NCI-H187 treated with DMSO at 0.1 percent for 48 hours (cell line): ENCODE results near the gene TBC1D16.
"Not testable (repeated sequence)": the region's sequence is repeated elsewhere in the genome, so short reads cannot be mapped to it uniquely, and the experiment has no call there.

Experiments used
- DNase-seq: peaks from one replicate; lab custom pipeline; 2025; lab: John Stamatoyannopoulos, UW

Gene TBC1D16

DNA sequence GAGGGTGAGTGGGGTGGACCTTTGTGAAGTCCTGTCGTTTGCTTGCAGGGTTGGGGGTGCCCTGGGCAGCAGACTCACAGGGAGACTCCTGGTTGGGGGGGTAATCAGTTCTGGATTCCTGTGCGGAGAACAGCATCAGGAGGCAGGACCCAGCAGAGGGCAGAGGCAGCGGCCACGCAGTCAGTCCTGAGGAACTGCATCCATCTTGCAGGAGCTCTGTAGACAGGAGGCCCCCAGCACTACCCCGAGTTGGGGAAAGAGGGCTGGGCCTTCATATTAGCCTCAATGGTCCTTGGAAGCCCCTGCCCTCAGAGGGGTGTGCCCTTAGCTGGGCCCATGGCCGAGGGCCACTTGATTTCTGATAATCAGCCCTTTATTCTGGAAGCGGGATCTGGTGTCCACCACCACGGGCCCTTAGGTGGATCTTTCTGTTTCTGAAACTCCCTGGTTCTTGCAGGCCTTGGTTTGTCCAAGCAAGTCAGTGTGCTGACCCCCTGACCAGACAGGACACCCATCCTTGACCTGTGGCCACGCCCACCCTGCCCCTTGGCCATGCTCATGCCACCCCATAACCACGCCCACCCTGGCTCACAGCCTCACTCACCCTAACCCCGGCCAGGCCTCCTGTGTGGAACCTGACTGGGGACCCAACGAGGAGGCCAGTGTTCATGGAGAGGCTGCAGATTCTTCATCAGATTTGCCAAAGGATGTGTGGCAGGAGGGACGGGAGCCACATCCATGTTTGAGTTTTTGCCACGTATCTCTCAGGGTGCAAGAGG lies 122.9 kb downstream of the TBC1D16 start:
- DNase-seq, result no peak

DNA sequence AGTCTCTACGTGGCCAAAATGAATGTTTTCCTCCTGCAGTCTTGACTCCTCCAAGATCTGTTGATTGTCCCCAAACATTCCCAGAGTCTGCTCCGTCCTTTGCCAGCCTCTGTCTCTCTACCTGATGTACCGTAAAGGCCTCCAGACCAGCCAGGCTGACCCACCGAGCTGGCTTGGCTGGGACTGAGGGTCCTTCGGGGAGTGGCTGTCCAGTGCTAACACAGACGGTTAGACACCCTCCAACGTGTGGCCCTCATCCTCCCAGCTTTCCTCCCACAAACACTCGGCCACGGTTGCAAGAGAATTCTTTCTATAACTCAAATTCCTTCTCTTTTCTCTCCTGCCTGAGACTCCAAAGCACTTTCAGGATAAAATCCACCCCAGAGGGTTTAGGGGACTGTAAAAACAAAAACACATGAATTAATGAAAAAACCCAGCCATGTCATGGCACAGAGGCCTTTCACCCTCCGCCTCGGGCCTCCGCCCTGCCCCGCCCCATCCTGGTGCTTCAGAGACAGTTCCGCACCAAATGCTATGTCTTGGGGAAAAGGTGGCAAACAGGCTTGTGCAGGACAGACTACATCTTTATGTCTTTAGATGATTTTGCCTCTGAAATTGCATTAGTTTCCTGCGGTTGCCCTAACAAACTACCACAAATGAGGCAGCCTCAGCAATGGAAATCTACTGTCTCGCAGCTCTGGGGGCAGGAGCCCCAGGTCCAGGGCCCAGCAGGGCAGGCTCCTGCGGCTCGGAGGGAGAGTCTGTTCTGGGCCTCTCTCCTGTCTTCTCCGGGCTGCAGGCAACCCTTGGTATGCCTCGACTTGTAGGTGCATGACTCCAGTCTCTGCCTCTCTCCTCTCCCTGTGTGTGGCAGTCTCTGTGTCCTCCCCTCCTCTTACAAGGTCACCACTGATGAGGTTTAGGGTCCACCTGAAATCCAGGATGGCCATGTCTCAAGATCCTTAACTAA lies 124.0 kb downstream of the TBC1D16 start:
- DNase-seq, result no peak

DNA sequence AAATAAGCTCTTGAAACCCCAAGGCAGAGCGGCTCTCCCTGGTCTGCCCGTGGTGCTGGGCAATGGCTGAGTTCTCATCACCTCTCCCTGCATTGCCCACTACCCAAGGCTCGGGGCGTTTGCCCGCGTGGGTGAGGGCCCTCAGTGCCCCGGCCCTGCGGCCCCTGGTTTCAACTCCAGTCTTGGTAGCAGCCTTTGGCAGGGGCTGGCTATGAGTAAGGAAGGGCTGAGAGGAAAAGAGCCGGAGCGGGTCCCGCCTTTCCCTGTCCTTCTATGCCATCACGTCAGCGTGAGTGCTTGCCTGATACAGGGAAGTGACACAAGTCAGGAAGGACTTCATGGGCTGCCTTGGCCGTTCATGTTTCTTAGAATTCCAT lies 124.7 kb downstream of the TBC1D16 start:
- DNase-seq, result no peak

DNA sequence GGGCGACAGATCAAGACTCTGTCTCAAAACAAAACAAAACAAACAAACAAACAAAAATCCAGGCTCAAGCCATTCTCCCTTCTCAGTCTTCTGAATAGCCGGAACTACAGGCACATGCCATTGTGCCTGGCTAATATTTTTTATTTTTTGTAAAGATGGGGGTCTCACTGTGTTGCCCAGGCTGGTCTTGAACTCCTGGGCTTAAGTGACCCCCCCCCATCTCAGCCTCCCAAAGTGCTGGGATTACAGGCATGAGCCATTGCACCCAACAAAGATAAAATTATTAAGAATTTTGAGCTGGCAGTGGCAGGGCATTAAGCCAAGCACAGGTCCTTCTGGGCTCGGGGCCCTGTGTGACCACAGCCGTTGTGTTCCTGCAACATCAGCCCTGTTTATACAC lies 126.6 kb downstream of the TBC1D16 start:
- no peak for DNase-seq

DNA sequence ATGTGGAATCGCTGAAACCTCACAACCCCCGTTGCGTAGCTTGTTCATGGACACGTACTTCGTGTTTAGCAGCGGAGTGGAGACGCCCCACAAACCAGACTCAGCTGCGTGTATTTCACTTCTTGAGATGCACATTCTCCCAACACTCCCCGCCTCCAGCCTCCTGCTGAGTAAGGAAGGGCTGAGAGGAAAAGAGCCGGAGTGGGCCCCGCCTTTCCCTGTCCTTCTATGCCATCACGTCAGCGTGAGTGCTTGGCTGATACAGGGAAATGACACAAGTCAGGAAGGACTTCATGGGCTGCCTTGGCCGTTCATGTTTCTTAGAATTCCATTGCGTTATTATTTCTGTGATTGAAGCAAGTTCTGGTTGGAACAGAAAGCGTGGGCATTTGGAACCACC lies 127.8 kb downstream of the TBC1D16 start:
- peak; percentile 3 for DNase-seq

DNA sequence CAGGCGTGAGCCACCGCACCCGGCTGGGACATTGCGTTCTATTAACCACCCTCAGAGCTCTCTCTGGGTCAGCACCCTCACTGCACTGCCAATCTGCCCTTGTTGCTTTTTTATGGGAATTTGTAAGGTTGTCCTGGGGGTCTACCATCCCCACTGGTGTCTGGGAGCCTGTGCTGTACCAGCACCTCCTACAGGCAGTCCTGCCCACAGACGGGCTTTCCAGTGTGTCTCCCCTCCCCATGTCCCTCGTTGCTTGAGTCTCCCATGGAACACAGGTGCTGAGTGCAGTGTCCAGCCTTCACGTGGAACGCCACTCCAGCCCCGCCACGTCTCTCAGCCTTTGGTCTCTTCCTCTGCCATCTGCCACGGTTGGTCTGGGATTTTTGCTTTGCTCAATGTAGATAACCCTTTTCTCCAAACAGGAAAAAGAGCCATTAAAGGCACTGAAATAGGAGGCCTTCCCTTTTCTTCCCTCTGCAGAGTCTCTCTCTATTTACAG lies 128.4 kb downstream of the TBC1D16 start:
- no peak for DNase-seq

DNA sequence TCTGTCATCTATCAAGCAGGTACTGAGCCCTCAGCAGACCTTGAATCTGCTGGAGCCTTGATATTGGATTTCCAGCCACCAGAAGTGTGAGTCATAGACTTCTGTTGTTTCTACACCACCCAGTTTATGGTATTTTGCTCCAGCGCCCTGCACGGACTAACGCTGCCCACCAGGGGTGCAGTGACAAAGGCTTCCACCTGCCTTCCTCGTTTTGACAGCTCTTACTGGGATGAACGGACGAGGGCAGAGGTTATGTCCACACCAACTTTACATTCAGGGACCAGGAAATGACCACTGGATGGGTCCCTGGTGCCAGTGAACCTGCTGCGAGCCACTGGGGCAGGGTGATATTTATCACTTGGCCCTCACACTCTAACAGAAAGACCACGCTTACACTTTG lies 129.8 kb downstream of the TBC1D16 start:
- DNase-seq, result no peak

DNA sequence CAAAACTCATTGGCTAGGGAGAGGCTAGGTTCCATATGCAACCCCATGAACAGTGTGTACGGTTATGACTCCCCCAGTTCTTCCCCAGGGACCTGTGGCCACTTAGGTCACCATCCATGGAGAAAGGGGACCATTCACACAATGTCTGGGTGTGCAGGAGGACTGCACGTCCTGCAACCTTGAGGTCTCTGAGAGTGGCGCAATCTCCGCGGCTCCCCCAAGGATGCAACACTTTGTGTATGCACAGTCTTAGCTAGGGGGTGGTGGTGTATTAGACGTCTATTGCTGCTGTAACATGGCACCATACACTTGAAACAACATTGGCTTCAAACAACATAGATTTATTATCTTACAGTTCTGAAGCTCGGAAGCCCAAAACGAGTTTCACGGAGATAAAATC lies 130.8 kb downstream of the TBC1D16 start:
- no peak for DNase-seq

DNA sequence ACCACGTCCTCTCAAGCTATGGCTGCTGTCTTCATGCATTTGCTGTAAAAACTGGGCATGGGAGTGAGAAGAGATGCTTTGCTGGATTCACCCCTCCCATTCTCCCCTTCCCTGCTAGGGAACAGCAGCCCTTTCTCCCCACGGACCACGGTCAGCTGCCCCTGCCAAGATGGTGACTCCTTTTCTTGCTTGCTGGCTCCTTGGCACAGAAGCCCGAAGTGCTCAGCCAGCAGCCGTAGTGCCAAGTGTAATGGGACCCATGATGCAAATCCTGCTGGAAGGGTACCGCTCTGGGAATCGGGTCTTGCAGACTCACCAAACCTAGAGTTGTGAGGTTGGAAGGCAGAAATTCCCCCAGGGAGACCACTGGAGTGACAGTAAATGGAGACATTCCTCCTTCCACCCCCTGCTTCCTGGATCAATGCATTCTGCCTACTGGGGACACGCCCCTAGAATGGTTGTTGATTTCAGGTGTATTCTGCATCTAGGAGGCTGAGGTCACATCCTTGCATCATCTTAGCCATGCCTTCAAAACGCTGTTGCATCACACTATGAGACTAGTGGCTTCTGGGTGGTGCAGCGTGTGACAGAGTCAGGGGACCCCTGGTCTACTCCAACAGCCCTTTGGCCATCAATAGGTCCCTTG lies 133.4 kb downstream of the TBC1D16 start:
- DNase-seq, result no peak

DNA sequence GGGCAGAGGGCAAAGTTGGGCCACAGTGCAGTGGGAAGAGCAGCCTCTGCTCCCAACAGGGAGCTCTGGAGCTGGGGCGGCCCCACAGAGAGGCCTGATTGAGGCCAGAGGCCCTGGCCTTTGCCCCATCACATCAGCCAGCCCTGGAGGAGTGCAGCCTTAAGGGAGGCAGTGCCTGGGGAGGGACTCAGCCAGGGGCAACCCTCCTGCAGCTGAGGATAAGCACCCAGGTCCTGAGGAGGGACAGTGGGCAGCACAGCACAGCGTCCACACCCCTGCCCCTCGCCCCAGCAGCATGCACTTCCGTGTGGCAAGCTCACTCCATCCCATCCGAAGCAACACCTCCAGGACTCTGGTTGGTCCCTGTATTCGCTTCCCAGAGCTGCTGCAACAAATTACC lies 134.5 kb downstream of the TBC1D16 start:
- no peak for DNase-seq

DNA sequence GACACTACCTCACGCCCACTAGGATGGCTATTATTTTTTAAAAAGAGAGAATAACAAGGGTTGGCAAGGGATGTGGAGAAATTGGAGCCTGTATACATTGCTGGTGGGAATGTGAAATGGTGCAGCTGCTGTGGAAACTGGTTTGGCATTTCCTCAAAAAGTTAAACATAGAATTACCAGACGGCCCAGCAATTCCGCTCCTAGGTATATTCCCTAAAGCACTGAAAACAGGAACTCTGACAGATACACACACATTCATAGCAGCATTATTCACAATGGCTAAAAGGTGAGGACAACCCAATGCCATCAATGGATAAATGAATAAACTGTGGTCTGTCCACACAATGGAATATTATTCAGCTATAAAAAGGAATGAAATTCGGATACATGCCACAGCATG lies 136.1 kb downstream of the TBC1D16 start:
- DNase-seq, result no peak

DNA sequence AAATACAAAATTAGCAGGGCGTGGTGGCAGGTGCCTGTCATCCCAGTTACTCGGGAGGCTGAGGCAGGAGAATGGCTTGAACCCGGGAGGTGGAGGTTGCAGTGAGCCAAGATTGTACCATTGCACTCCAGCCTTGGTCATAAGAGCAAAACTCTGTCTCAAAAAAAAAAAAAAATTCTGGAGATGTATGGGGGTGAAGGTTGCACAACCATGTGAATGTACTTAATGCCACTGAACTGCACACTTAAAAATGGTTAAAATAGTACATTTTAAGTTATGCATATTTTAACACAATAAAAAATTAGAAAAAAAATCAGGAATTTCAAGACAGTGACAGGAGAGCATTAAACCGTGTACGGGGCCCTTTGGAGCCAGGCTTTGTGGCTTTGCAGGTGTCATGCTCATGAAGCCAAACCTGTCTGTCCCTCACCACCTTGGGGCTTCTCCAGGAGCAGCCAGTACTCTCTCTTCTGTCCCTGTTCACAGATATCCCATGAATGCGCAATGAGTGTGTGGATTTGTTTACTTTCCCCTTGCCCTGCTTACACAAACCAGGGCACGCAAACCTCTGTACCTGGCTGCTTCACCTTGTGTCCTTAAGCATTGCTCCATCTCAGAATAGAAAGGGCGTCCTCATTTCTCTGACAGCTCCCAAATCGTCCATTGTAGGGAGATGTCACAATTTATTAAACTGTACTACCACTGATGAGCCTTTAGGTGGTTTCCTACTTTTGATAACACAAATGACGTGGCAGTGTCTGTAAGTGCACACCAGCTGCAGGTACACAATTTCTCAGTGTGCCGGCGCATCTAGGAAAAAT lies 138.2 kb downstream of the TBC1D16 start:
- no peak for DNase-seq

DNA sequence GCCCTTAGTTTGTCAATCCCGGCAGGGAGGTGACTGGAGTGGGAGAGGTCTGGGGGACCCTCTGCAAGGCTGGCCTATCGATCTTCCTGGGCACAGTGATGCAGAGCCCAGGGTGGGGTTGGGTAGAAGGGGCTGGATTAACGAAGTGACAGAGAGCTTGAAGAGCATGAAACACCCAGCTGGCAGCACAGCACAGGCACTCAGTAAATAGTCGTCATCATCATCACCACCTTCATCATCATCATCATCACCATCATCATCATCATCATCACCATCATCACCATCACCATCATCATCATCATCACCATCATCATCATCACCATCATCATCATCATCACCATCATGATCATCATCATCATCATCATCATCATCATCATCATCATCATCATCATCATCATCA lies 142.2 kb downstream of the TBC1D16 start:
- DNase-seq, result not testable (repeated sequence)

DNA sequence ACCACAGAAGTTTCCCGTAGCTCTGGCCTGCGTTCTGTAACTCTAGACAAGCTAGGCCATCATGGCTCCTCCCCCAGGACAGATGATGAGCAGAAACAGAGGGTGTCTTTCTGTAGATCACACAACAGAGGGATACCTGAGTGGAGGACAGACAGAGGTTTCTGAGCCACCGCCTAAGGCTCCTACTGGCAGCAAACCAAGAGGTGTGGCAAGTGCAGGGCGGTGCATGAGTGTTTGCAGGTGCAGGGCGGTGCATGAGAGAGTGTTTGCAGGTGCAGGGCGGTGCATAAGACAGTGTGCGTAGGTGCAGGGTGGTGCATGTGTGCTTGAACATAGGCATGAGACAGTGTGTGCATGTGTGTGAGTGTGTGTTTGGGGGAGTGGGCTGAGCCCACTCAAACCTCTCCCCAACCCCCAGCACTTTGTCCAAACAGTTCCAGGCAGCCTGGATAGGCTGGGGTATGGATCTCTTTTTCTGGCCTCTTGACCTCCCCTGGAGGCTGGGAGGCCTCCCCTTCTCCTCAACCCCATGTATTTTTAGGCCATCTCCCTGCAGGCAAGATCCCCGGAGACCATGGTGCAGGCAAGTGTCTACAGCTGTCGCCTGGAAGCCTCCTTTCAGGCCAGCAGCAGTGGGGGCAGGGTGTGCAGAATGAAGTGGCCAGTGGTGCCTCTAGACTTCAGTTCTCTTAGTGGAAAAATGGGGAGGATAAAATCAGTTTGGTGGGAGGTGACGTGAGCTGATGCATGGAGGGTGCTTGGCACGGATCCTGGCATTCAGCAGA lies 143.0 kb downstream of the TBC1D16 start:
- DNase-seq, result peak; percentile 77

DNA sequence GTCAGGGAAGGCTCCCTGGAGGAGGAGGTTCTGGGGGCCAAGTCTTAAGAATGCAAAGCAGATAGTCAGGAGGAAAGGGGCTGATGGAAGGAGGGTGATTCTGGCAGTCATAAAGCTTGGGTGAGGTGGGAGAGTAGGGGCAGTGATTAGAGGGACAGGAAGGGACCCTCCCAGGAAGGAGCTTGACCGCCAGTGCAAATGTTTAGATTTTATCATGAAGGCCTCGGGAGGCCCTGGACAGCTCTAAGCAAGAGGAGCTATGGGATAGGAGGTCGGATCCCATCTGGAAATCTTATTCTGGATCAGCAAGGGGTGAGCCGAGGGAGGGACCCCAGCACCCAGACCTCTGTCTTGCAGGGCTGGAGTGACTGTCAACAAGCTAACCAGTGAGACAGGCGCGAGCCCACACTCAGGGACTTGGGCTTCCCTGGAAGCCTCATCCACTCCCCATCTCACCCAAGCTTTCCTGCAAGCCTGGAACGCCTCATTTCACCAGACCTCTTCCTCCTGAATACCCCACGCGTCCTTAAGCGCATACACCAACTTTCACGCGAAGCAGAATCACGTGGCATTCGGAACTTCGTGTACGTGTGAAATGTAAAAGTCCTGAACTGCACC lies 144.4 kb downstream of the TBC1D16 start:
- no peak for DNase-seq

DNA sequence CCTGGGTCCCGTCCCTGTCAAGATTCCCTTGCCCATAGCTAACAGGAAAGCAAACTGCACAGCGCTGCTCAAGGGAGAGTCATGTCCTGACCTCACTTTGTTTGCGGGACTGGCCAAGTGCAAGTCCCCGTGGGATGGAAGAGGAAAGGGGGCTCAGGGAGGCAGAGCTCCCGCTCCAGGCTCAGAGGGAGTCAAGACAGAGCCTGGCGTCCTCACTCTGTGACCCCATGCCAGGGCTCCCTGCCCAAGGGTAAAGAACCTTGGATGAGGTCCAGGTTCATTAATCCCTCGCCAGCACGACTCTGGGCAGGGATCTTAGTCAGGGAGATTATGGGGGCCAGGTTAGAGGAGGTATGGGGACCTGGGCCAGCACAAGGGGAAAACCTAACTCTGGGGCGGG lies 145.0 kb downstream of the TBC1D16 start:
- DNase-seq, result no peak

DNA sequence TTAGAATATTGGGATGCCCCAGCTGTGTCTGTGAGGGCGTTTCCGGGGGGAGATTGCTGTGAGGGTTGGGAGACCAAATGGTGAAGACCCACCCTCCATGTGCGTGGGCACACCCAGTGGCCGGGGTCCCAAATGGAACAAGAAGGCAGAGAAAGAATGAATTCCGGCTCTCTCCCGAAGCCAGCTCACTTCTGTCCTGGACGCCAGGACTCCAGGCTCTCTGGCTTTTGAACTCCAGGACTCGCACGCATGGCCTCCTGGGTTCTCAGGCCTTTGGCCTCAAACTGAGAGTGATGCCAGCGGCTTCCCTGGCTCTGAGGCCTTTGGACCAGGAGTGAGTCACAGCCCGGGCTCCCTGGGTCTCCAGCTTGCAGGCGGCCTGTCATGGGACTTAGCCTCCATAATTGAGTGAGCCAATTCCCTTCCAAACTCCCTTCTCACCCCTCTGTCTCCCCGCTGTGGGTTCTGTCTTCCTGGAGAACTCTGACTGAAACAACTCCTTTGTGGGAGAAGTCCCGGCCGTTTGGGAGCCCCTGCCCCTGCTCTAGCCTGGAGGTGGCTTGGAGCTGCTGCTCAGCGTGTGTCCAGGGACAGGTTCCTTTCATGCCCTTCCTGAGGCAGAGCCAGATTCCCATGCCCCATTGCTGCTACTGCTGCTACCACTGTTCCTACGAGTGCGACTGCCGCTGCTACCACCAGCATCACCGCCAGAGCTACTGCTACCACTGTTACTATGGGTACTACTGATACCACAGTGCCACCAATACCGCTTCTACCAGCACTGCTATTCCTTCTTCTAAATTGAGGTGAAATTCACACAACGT lies 146.6 kb downstream of the TBC1D16 start:
- DNase-seq, result no peak

DNA sequence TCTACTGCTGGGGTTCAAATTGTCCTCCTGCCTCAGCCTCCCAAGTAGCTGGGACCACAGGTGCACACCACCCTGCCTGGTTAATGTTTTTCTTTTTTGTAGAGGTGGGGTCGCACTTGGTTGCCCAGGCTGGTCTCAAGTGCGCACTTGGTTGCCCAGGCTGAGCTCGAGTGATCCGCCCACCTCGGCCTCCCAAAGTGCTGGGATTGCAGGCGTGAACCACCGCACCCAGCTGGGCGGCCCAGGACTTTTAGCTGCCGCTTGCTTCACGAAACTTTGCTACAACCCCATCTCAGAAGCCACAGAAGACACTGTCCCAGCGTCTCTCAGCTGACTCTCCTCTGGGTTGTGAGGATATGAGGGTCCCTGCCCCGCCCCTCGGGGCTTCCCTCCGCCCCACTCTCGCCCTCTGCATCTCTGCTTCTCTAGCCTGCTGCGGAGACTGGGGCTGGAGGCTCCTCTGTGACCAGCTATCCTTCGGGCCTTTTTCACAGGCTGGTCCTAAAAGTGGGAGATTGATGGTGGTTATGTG lies 147.6 kb downstream of the TBC1D16 start:
- no peak for DNase-seq

DNA sequence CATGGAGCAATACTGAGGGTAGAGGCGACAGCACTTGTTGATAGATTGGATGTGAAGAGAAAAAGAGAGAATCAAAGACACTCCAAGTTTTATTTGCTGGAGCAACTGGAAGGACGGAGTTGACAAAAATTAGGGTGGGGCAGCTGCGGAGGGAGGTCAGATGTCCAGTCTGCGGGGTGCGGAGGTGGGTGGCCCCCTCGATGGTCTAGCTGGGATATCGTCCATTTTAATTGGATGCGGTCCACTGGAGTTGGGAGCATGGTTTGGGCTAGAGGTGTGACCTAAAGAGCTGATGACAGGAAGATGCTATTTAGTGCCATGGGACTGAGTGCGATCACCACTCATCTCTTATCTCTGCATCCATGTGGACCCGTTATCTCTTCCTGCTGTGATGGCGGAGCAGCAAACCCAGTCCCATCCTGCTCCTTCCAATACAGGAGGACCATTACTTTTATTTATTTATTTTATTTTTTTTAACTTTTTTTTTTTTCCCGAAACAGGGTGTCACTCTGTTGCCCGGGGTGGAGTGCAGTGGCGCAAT lies 148.2 kb downstream of the TBC1D16 start:
- no peak for DNase-seq
